Transverse colon (tissue), 4 donors: ENCODE results near the gene PIGW.

ENCODE experiments used
- POLR2A ChIP-seq: fragments of 450-650 bp; IDR thresholded peaks from one replicate; pipeline ENCODE4 v1.6.1; 2016; ENCODE audit warnings: antibody characterized with exemption, mild to moderate bottlenecking, moderate library complexity
- POLR2AphosphoS5 ChIP-seq, 3 donors: sonication (generic); formaldehyde crosslinking; IDR thresholded peaks; one replicate each; pipeline ENCODE4 v1.6.1; 2016; ENCODE audit warnings: antibody characterized with exemption in 3 of 3
- TF ChIP-seq, protein P1 (sequence below), 5 experiments: fragments of 200-600 bp in 3 of 5; fragments of 450-650 bp in 2 of 5; sonication (generic) in 3 of 5; IDR thresholded peaks; 1 replicate in 2 of 5; 2 replicates in 3 of 5; pipeline ENCODE4 v1.5.1; 2016 to 2017; ENCODE audit warnings: antibody characterized with exemption in 5 of 5, inconsistent platforms in 3 of 5, mild to moderate bottlenecking in 2 of 5, moderate library complexity in 1 of 5

DNA sequence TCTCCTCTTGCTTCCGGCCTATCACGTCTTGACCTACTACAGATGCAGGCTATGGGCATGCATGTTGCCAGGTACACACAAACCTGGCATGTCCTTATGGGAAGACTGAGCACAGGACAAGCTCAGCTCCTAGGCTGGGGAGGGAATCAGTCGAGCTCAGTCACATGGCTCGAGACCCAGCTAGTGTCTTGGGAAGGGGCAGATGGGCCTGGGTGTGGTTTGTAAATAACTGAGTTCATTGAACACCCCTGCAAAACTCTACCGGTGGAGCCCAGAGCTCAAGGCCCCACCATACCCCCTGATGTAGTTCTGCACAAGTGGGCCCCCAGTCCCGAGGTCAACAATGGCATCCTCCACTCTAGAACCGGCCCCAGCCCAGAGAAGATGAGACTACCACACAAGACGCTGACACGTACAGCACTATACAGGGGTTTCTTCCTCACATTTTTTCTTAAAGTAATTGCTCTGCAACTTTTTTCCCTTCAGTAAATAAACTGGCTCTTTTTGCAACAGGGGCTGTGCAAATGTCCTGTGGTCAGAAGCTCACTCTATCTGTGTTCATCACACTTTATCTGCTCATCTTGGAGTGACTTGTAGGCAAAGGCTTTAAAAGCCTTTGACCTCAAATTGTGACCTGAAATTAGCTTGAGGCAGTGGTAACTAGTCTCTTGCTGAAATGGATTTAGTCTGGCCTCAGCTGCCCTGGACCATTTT, 25.4 kb upstream of the PIGW start:
- TF ChIP-seq, protein P1, sequence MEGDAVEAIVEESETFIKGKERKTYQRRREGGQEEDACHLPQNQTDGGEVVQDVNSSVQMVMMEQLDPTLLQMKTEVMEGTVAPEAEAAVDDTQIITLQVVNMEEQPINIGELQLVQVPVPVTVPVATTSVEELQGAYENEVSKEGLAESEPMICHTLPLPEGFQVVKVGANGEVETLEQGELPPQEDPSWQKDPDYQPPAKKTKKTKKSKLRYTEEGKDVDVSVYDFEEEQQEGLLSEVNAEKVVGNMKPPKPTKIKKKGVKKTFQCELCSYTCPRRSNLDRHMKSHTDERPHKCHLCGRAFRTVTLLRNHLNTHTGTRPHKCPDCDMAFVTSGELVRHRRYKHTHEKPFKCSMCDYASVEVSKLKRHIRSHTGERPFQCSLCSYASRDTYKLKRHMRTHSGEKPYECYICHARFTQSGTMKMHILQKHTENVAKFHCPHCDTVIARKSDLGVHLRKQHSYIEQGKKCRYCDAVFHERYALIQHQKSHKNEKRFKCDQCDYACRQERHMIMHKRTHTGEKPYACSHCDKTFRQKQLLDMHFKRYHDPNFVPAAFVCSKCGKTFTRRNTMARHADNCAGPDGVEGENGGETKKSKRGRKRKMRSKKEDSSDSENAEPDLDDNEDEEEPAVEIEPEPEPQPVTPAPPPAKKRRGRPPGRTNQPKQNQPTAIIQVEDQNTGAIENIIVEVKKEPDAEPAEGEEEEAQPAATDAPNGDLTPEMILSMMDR (IDR thresholded peaks at IDR 0.05) = no peak
- no peak for TF ChIP-seq POLR2A
- TF ChIP-seq POLR2AphosphoS5 (IDR thresholded peaks at IDR 0.05) = no peak
